CD4-positive, alpha-beta T cell (primary cell): ENCODE measurements around the gene LINC00237. TPM values are rescaled to one million over a fixed set of nuclear protein-coding genes. Genes with fewer than 3 reads are reported as not detected.

Experiments used
- ATAC-seq: fragments of 200-7000 bp; cut with Tn5 transposase; one replicate; pipeline ENCODE4 v1.10.0; 2022; ENCODE audit warnings: mild to moderate bottlenecking; ENCODE audit not compliant: poor library complexity
- CTCF ChIA-PET: fragments of 350-600 bp; sonication (Branson Sonifier 250); formaldehyde crosslinking; loops from one replicate; lab custom pipeline; 2021; ENCODE audit warnings: antibody characterized with exemption, inconsistent platforms; lab: Charles Lee
- POLR2A ChIA-PET: fragments of 350-600 bp; sonication (Branson Sonifier 250); formaldehyde crosslinking; loops from one replicate; lab custom pipeline; 2021; ENCODE audit warnings: antibody characterized with exemption, inconsistent platforms; lab: Charles Lee
- DNase-seq, 14 experiments: peaks; one replicate each; pipeline ENCODE4 v3.0.0-alpha.2; 2013 to 2020; ENCODE audit warnings: mixed read lengths in 2 of 14
- H3K27ac ChIP-seq, 2 donors: one replicate each; pipeline versions ENCODE4 v1.5.1 to v1.7.0; 2013; ENCODE audit warnings: low read length in 2 of 2, low read depth in 1 of 2, mild to moderate bottlenecking in 1 of 2
- H3K27me3 ChIP-seq, 2 experiments: 1 replicate in 1 of 2; 2 replicates in 1 of 2; pipeline versions ENCODE4 v1.6.1 to v1.7.0; 2013; ENCODE audit warnings: low read length in 2 of 2, control low read depth in 1 of 2, mild to moderate bottlenecking in 1 of 2, moderate library complexity in 1 of 2; ENCODE audit not compliant: insufficient read depth in 2 of 2, control insufficient read depth in 1 of 2
- H3K36me3 ChIP-seq: one replicate; pipeline ENCODE4 v1.6.1; 2013; ENCODE audit warnings: low read length, control low read depth; ENCODE audit not compliant: insufficient read depth
- H3K4me1 ChIP-seq: one replicate; pipeline ENCODE4 v1.6.1; 2013; ENCODE audit warnings: low read length, control low read depth; ENCODE audit not compliant: insufficient read depth
- H3K4me3 ChIP-seq: one replicate; pipeline ENCODE4 v1.5.1; 2013; ENCODE audit warnings: mild to moderate bottlenecking, low read length, moderate library complexity
- H3K9me3 ChIP-seq, 2 experiments: 1 replicate in 1 of 2; 2 replicates in 1 of 2; pipeline versions ENCODE4 v1.6.1 to v1.7.0; 2013; ENCODE audit warnings: low read length in 2 of 2, mild to moderate bottlenecking in 2 of 2, control low read depth in 1 of 2, moderate library complexity in 1 of 2; ENCODE audit not compliant: control insufficient read depth in 1 of 2, insufficient read depth in 1 of 2
- H3K27ac Mint-ChIP-seq: one replicate; pipeline ENCODE4 v1.8.0; 2020; ENCODE audit warnings: mixed read lengths
- H3K27me3 Mint-ChIP-seq: one replicate; pipeline ENCODE4 v1.8.0; 2021; ENCODE audit warnings: mixed read lengths
- H3K36me3 Mint-ChIP-seq: one replicate; pipeline ENCODE4 v1.8.0; 2021; ENCODE audit warnings: low read depth, mixed read lengths
- H3K4me1 Mint-ChIP-seq: one replicate; pipeline ENCODE4 v1.8.0; 2021; ENCODE audit warnings: low read depth, mixed read lengths
- H3K4me3 Mint-ChIP-seq: one replicate; pipeline ENCODE4 v1.8.0; 2020; ENCODE audit warnings: mild to moderate bottlenecking, mixed read lengths
- H3K9me3 Mint-ChIP-seq: one replicate; pipeline ENCODE4 v1.8.0; 2020; ENCODE audit warnings: mixed read lengths
- CTCF ChIP-seq: fragments of 200-600 bp; IDR thresholded peaks from one replicate; pipeline ENCODE4 v1.8.0; 2022; ENCODE audit warnings: antibody characterized with exemption, mild to moderate bottlenecking
- intact Hi-C, 2 experiments: fragments of 100-400 bp; cut with DNase I in 1 of 2; cut with micrococcal nuclease in 1 of 2; formaldehyde crosslinking; loops; one replicate each; pipeline versions ENCODE4 v1.15.1 to v1.9.0; 2023 to 2025; cut with DNase I, micrococcal nuclease
- total RNA-seq, 174 experiments: library from RNA in 2 of 174; stranded (reverse) in 2 of 174; gene quantifications; one replicate each; pipeline ENCODE4 v1.2.3 and lab custom pipeline; 2021 to 2026

The LINC00237 gene
- total RNA-seq, 2 experiments from 2014 or later = not detected

GRCh38 chr20:21053002-21053762 is 53.0 kb downstream of the LINC00237 start:
- ChIA-PET POLR2A (no interaction called here), CTCF (no interaction called here)
- Histone ChIP-seq H3K36me3 (no peaks in the 10 kb centered on the region), H3K27ac (no peak overlapping the region), H3K4me3 (no peak overlapping the region), H3K27me3 (peaks cover 11 to 13% of the 10 kb centered on the region in 2 experiments), H3K9me3 (no peaks in the 10 kb centered on the region), H3K4me1 (no peaks in the 10 kb centered on the region)
- no peak overlapping the region for H3K27ac Mint-ChIP-seq
- ATAC-seq (no peak), DNase-seq (no peak)
- no peak overlapping the region for H3K4me3 Mint-ChIP-seq
- no peaks in the 10 kb centered on the region for H3K9me3 Mint-ChIP-seq
- no peaks in the 10 kb centered on the region for H3K36me3 Mint-ChIP-seq
- intact Hi-C loops = no loop called here
- TF ChIP-seq CTCF = no peak
- H3K4me1 Mint-ChIP-seq = no peaks in the 10 kb centered on the region
- peaks cover 50% of the 10 kb centered on the region for H3K27me3 Mint-ChIP-seq

- Mint-ChIP-seq H3K36me3 (no peaks in the 10 kb centered on the region), H3K27me3 (peaks cover 48% of the 10 kb centered on the region), H3K27ac (no peak overlapping the region), H3K9me3 (no peaks in the 10 kb centered on the region), H3K4me1 (no peaks in the 10 kb centered on the region), H3K4me3 (no peak overlapping the region)
- H3K4me3 ChIP-seq = no peak overlapping the region
- TF ChIP-seq CTCF = no peak
- ChIA-PET CTCF (no interaction called here), POLR2A (no interaction called here)
- H3K9me3 ChIP-seq = no peaks in the 10 kb centered on the region
- no peak for ATAC-seq
- H3K4me1 ChIP-seq = no peaks in the 10 kb centered on the region
- H3K27me3 ChIP-seq = peaks cover 11 to 13% of the 10 kb centered on the region in 2 experiments
- no peak overlapping the region for H3K27ac ChIP-seq
- intact Hi-C loops = no loop called here
- DNase-seq = no peak
- no peaks in the 10 kb centered on the region for H3K36me3 ChIP-seq
Observed at GRCh38 chr20:21052686-21053001, 53.5 kb downstream of the LINC00237 start.

GRCh38 chr20:21052241-21052640 is 53.9 kb downstream of the LINC00237 start:
- intact Hi-C loops = no loop called here
- Mint-ChIP-seq H3K4me1 (no peaks in the 10 kb centered on the region), H3K4me3 (no peak overlapping the region), H3K27ac (no peak overlapping the region), H3K27me3 (peaks cover 48% of the 10 kb centered on the region), H3K9me3 (no peaks in the 10 kb centered on the region), H3K36me3 (no peaks in the 10 kb centered on the region)
- ChIA-PET CTCF (no interaction called here), POLR2A (no interaction called here)
- H3K36me3 ChIP-seq = no peaks in the 10 kb centered on the region
- no peak for TF ChIP-seq CTCF
- DNase-seq (no peak), ATAC-seq (no peak)
- H3K27me3 ChIP-seq = peaks cover 11 to 13% of the 10 kb centered on the region in 2 experiments
- no peaks in the 10 kb centered on the region for H3K4me1 ChIP-seq
- H3K27ac ChIP-seq = no peak overlapping the region
- no peaks in the 10 kb centered on the region for H3K9me3 ChIP-seq
- H3K4me3 ChIP-seq = no peak overlapping the region
